WERI-Rb-1 (cell line): ENCODE measurements around the gene SV2C.

ENCODE experiments used
- DNase-seq: peaks from one replicate; pipeline ENCODE4 v3.0.0-alpha.2; 2020
- H3K27ac ChIP-seq: fragments of 250-450 bp; sonication (Bioruptor Pico); 2 replicates; pipeline ENCODE4 v1.5.1; 2020; ENCODE audit warnings: mild to moderate bottlenecking, moderate library complexity
- H3K27me3 ChIP-seq: fragments of 250-450 bp; sonication (Bioruptor Pico); 2 replicates; pipeline ENCODE4 v1.5.1; 2021; ENCODE audit warnings: mild to moderate bottlenecking, low read depth, moderate library complexity; ENCODE audit not compliant: insufficient read depth, severe bottlenecking
- H3K36me3 ChIP-seq: fragments of 250-450 bp; sonication (Bioruptor Pico); 2 replicates; pipeline ENCODE4 v1.5.1; 2020; ENCODE audit warnings: mild to moderate bottlenecking, moderate library complexity
- H3K4me3 ChIP-seq: 2 replicates; pipeline ENCODE4 v1.5.1; 2011; ENCODE audit warnings: low read depth, mild to moderate bottlenecking, control low read depth, low read length
- H3K9me3 ChIP-seq: fragments of 250-450 bp; sonication (Bioruptor Pico); 2 replicates; pipeline ENCODE4 v1.5.1; 2021; ENCODE audit warnings: mild to moderate bottlenecking, moderate library complexity; ENCODE audit not compliant: severe bottlenecking
- TF ChIP-seq, protein P1 (sequence below): IDR thresholded peaks from 2 replicates; pipeline ENCODE4 v1.5.1; 2011; ENCODE audit warnings: low read depth, mild to moderate bottlenecking, control low read depth, inconsistent platforms, low read length

The SV2C gene

DNA sequence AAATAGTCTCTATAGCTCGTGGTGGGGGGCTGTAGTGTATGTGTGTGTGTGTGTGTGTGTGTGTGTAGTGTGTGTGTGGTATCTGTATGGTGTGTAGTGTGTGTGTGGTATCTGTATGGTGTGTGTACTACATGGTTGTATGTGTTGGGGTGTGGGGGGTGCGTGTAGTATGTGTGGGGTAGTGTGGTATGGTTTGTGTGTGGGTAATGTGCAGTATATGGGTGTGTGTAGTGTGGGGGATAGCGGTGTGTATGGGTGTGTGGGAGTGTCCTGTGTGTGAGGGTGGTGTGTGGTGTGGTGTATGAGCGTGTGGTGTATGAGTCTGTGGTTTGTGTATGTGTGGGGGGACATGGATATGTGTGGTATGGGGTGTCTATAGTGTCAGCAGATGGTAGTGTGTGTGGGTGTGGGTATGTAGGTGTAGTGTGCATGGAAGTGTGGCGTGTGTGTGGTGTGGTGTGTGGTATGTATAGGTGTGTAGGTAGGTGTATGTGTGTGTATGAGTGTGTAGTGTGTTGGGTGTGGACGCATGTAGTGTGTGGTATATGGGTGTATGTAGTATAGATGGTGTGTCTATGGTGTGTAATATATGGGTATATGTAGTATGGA lies 174.1 kb downstream of the SV2C start:
- Histone ChIP-seq H3K27ac (no peak overlapping the region), H3K9me3 (no peaks in the 10 kb centered on the region), H3K36me3 (no peaks in the 10 kb centered on the region), H3K4me3 (no peak overlapping the region), H3K27me3 (no peaks in the 10 kb centered on the region)
- DNase-seq: no peak
- TF ChIP-seq, protein P1, sequence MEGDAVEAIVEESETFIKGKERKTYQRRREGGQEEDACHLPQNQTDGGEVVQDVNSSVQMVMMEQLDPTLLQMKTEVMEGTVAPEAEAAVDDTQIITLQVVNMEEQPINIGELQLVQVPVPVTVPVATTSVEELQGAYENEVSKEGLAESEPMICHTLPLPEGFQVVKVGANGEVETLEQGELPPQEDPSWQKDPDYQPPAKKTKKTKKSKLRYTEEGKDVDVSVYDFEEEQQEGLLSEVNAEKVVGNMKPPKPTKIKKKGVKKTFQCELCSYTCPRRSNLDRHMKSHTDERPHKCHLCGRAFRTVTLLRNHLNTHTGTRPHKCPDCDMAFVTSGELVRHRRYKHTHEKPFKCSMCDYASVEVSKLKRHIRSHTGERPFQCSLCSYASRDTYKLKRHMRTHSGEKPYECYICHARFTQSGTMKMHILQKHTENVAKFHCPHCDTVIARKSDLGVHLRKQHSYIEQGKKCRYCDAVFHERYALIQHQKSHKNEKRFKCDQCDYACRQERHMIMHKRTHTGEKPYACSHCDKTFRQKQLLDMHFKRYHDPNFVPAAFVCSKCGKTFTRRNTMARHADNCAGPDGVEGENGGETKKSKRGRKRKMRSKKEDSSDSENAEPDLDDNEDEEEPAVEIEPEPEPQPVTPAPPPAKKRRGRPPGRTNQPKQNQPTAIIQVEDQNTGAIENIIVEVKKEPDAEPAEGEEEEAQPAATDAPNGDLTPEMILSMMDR: no peak

DNA sequence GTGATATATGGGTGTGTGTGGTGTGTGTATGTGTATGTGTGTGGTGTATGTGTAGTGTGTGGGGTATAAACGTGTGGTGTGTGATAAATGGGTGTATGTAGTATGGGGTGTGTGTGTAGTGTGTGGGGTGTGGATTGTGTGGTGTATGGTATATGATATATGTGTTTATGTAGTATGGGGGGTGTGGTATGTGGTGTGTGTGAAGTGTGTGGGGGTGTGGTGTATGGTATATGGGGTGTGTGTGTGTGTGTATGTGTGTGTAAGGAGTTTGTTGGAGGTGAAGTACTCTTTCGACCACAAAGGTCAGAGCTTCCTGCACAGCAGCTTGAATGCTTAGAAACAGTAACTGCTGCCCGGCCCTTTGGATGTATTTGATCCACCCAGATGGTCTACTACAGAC lies 174.7 kb downstream of the SV2C start:
- no peak for DNase-seq
- no peak overlapping the region for H3K27ac ChIP-seq
- H3K27me3 ChIP-seq: no peaks in the 10 kb centered on the region

DNA sequence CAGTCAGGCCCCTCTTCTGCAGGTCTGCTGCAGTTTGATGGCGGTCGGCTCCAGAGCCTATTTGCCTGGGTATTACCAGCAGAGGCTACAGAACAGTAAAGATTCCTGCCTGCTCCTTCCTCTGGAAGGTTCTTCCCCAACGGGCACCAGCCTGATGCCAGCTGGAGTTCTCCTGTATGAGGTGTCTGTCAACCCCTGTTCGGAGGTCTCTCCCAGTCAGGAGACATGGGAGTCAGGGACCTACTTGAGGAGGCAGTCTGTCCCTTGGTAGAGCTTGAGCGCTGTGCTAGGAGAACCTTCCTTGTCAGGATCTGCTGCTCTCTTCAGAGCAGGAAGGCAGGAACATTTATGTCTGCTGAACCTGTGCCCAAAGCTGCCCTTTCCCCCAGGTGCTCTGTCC lies 181.5 kb downstream of the SV2C start:
- Histone ChIP-seq H3K9me3 (no peaks in the 10 kb centered on the region), H3K36me3 (no peaks in the 10 kb centered on the region), H3K27me3 (no peaks in the 10 kb centered on the region), H3K27ac (no peak overlapping the region), H3K4me3 (no peak overlapping the region)
- DNase-seq: no peak
- TF ChIP-seq, protein P1: no peak

More for the DNA sequence above, 174.7 kb downstream of the SV2C start:
- TF ChIP-seq, protein P1: no peak
- Histone ChIP-seq H3K36me3 (no peaks in the 10 kb centered on the region), H3K9me3 (no peaks in the 10 kb centered on the region), H3K4me3 (no peak overlapping the region)

DNA sequence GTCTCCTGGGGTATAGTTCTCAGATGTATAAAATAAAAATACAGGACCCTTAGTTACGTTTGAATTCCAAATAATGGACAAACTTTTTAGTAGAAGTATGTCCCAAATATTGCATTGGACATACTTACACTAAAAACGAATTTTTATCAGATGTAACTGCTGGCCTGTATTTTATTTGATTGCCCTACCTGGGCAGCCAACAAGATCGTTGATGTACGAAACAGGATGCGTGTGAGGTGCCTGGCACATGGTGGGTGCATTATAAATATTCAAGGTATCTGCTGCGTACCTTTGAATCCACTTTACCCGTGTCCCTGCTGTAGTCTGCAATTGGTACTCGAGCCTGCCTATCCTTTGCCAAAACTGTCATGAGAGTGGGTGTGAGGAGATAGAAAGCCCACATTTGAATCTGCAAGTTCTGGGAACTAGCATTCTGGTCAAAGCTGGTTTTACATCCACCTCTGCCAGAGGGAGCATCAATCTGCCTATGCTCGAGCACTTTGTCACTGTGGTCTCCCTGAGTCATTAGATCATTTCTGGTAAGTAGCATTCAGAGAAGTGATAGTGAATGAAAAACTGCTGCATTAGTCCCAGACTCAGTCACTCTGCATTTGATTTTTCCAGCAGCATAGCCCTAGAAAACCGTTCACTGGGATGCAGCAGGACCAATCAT lies 186.2 kb downstream of the SV2C start:
- Histone ChIP-seq H3K36me3 (no peaks in the 10 kb centered on the region), H3K4me3 (no peak overlapping the region), H3K27ac (no peak overlapping the region), H3K9me3 (no peaks in the 10 kb centered on the region), H3K27me3 (no peaks in the 10 kb centered on the region)
- TF ChIP-seq, protein P1: no peak
- no peak for DNase-seq

DNA sequence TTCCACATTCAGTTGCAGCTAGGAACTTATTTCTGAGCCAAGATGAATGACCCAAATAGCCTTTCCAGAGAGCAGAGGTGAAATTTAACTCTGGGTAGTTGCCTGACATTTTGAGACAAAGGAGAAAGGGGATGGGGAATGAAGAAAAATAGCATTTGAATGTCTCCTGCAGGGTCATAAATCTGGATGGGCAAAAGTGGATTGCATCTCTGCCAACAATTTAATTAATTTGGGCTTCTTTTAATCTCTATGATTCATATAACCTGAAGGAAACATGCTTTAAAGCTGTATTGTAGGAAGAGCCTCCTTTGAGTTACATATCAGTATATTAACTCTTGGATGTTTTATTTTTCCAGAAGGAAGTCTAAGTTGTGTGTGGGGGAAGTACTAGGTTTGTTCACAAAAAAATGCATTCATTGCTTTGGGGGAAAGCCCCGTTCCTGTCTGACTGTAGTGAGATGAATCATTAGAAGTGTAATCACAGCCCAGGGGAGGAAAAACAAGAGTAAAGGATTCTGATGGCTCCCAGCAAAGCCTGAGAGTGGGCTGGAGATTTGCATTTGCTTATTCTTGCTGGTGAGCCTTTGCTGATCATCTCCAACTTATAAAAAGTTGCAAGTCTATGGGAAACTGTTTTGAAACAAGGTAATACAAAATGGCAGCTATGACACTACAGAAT lies 186.9 kb downstream of the SV2C start:
- TF ChIP-seq, protein P1: no peak
- no peak overlapping the region for H3K4me3 ChIP-seq
- DNase-seq: no peak
- H3K27me3 ChIP-seq: no peaks in the 10 kb centered on the region
- H3K36me3 ChIP-seq: no peaks in the 10 kb centered on the region
- no peak overlapping the region for H3K27ac ChIP-seq
- no peaks in the 10 kb centered on the region for H3K9me3 ChIP-seq
